Measurements from ENCODE around the gene HTRA1. TPM values are rescaled to one million over a fixed set of nuclear protein-coding genes. Genes with fewer than 3 reads are reported as not detected.

Gene HTRA1
- total RNA-seq, 1 experiment from 2014 or later, result 18.6 TPM

DNA sequence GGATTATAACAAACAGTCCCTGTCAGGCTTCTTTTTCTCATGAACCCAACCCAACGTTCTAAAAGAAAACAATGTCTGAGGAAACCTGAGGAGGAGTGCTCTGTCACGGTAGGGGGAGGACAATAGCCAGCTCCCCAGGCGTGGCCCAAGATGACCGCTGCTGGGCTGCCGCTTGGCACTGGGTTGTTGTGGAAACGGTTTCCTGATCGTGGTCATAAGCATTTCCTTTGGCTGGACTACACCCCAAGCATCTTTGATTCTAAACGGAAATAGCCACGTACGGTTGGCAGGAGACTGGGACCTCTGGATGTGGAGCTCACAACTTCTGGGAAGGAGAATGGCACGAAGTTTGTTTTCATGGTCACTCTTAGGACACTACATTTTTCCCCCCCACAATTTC lies 68.8 kb downstream of the HTRA1 start:
- H3F3A ChIP-seq (ENCODE audit: low read length, unreplicated experiment), result no peaks in the 10 kb centered on the region
- no peaks in the 10 kb centered on the region for H3K4me1 ChIP-seq (ENCODE audit: insufficient read depth, low read length)
- H3K9me2 ChIP-seq (replicated peaks; ENCODE audit: low read length), result no peaks in the 10 kb centered on the region
- no peaks in the 10 kb centered on the region for H4K20me1 ChIP-seq (ENCODE audit: low read length)
- H3K9ac ChIP-seq (ENCODE audit: low read length), result no peak overlapping the region
- intact Hi-C loops (cut with micrococcal nuclease), result no loop called here
- H3K27ac ChIP-seq (ENCODE audit: low read length), result no peak overlapping the region
- H3K36me3 ChIP-seq (ENCODE audit: low read depth, low read length), result no peaks in the 10 kb centered on the region
- no peaks in the 10 kb centered on the region for H3K27me3 ChIP-seq (ENCODE audit: low read length)
- H3K4me2 ChIP-seq (ENCODE audit: low read length), result no peak overlapping the region
- ATAC-seq (no peak), DNase-seq (no peak)
- no TSS peak for BruUV-seq (replicated peaks)
- H3K79me2 ChIP-seq (ENCODE audit: low read length), result no peaks in the 10 kb centered on the region
- H2AFZ ChIP-seq (ENCODE audit: low read length), result no peak overlapping the region
- CTCF ChIA-PET, result interaction anchor here (1.5 kb wide), 1 partner anchor 35 kb away, joined by 3 read pairs; no protein-coding TSS in a partner anchor
- TF ChIP-seq EZH2phosphoT487 (IDR thresholded peaks at IDR 0.05; ENCODE audit: borderline replicate concordance, low read length), result no peak
- TF ChIP-seq EZH2 (IDR thresholded peaks at IDR 0.05; ENCODE audit: low read length, unreplicated experiment), result no peak
- TF ChIP-seq, protein P1, sequence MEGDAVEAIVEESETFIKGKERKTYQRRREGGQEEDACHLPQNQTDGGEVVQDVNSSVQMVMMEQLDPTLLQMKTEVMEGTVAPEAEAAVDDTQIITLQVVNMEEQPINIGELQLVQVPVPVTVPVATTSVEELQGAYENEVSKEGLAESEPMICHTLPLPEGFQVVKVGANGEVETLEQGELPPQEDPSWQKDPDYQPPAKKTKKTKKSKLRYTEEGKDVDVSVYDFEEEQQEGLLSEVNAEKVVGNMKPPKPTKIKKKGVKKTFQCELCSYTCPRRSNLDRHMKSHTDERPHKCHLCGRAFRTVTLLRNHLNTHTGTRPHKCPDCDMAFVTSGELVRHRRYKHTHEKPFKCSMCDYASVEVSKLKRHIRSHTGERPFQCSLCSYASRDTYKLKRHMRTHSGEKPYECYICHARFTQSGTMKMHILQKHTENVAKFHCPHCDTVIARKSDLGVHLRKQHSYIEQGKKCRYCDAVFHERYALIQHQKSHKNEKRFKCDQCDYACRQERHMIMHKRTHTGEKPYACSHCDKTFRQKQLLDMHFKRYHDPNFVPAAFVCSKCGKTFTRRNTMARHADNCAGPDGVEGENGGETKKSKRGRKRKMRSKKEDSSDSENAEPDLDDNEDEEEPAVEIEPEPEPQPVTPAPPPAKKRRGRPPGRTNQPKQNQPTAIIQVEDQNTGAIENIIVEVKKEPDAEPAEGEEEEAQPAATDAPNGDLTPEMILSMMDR (conservative IDR thresholded peaks at IDR 0.05; ENCODE audit: low read depth, low read length), result no peak
- POLR2A ChIA-PET (ENCODE audit: unreplicated experiment), result no interaction called here
- no peak overlapping the region for H3K4me3 ChIP-seq (ENCODE audit: low read length)
- H3K9me3 ChIP-seq (ENCODE audit: low read length), result no peaks in the 10 kb centered on the region

- ATAC-seq, result no peak
- DNase-seq, result no peak
- no TSS peak for BruUV-seq (replicated peaks)
- Histone ChIP-seq H3K9me3 (ENCODE audit: low read length) (no peaks in the 10 kb centered on the region), H3K27me3 (ENCODE audit: low read length) (no peaks in the 10 kb centered on the region), H3K36me3 (ENCODE audit: low read depth, low read length) (no peaks in the 10 kb centered on the region), H3K27ac (ENCODE audit: low read length) (no peak overlapping the region), H3K4me1 (ENCODE audit: insufficient read depth, low read length) (no peaks in the 10 kb centered on the region), H3K9me2 (replicated peaks; ENCODE audit: low read length) (no peaks in the 10 kb centered on the region), H3K4me3 (ENCODE audit: low read length) (no peak overlapping the region), H3K79me2 (ENCODE audit: low read length) (no peaks in the 10 kb centered on the region), H2AFZ (ENCODE audit: low read length) (no peak overlapping the region), H3K9ac (ENCODE audit: low read length) (no peak overlapping the region), H3F3A (ENCODE audit: low read length, unreplicated experiment) (no peaks in the 10 kb centered on the region), H3K4me2 (ENCODE audit: low read length) (no peak overlapping the region), H4K20me1 (ENCODE audit: low read length) (no peaks in the 10 kb centered on the region)
- ChIA-PET POLR2A (ENCODE audit: unreplicated experiment) (no interaction called here), CTCF (interaction anchor here (1.5 kb wide), 1 partner anchor 34 kb away, joined by 3 read pairs; no protein-coding TSS in a partner anchor)
- intact Hi-C loops (cut with micrococcal nuclease), result no loop called here
- no peak for TF ChIP-seq EZH2 (IDR thresholded peaks at IDR 0.05; ENCODE audit: low read length, unreplicated experiment)
- no peak for TF ChIP-seq EZH2phosphoT487 (IDR thresholded peaks at IDR 0.05; ENCODE audit: borderline replicate concordance, low read length)
- TF ChIP-seq, protein P1 (conservative IDR thresholded peaks at IDR 0.05; ENCODE audit: low read depth, low read length), result no peak
Observed at GRCh38 chr10:122531261-122531660, 69.9 kb downstream of the HTRA1 start.

GRCh38 chr10:122531939-122532338 lies 70.6 kb downstream of the HTRA1 start:
- ATAC-seq, result no peak
- no peaks in the 10 kb centered on the region for H3K9me3 ChIP-seq (ENCODE audit: low read length)
- BruUV-seq (replicated peaks), result no TSS peak
- no peak overlapping the region for H3K27ac ChIP-seq (ENCODE audit: low read length)
- no peaks in the 10 kb centered on the region for H3F3A ChIP-seq (ENCODE audit: low read length, unreplicated experiment)
- H3K79me2 ChIP-seq (ENCODE audit: low read length), result no peaks in the 10 kb centered on the region
- no peaks in the 10 kb centered on the region for H4K20me1 ChIP-seq (ENCODE audit: low read length)
- no peak overlapping the region for H3K9ac ChIP-seq (ENCODE audit: low read length)
- TF ChIP-seq, protein P1 (conservative IDR thresholded peaks at IDR 0.05; ENCODE audit: low read depth, low read length), result no peak
- TF ChIP-seq EZH2 (IDR thresholded peaks at IDR 0.05; ENCODE audit: low read length, unreplicated experiment) (no peak), EZH2phosphoT487 (IDR thresholded peaks at IDR 0.05; ENCODE audit: borderline replicate concordance, low read length) (no peak)
- no peaks in the 10 kb centered on the region for H3K4me1 ChIP-seq (ENCODE audit: insufficient read depth, low read length)
- peak; percentile 18 for DNase-seq
- no peaks in the 10 kb centered on the region for H3K36me3 ChIP-seq (ENCODE audit: low read depth, low read length)
- H3K4me2 ChIP-seq (ENCODE audit: low read length), result no peak overlapping the region
- no peak overlapping the region for H2AFZ ChIP-seq (ENCODE audit: low read length)
- POLR2A ChIA-PET (ENCODE audit: unreplicated experiment), result no interaction called here
- no peaks in the 10 kb centered on the region for H3K27me3 ChIP-seq (ENCODE audit: low read length)
- intact Hi-C loops (cut with micrococcal nuclease), result no loop called here
- CTCF ChIA-PET, result no interaction called here
- H3K4me3 ChIP-seq (ENCODE audit: low read length), result no peak overlapping the region
- no peaks in the 10 kb centered on the region for H3K9me2 ChIP-seq (replicated peaks; ENCODE audit: low read length)
